Colonic mucosa (tissue), 4 donors: ENCODE results near the gene SRRD. TPM values are rescaled to one million over a fixed set of nuclear protein-coding genes. Genes with fewer than 3 reads are reported as not detected.

ENCODE experiments used
- DNase-seq: peaks from one replicate; pipeline ENCODE4 v3.0.0-alpha.2; 2020
- H3K27ac ChIP-seq: fragments of 200-600 bp; one replicate; pipeline ENCODE4 v1.8.0; 2021
- H3K27me3 ChIP-seq: fragments of 200-600 bp; one replicate; pipeline ENCODE4 v1.8.0; 2021
- H3K36me3 ChIP-seq: fragments of 200-600 bp; one replicate; pipeline ENCODE4 v1.8.0; 2021
- H3K4me1 ChIP-seq: fragments of 200-600 bp; one replicate; pipeline ENCODE4 v1.8.0; 2021; ENCODE audit warnings: mild to moderate bottlenecking
- H3K4me3 ChIP-seq: fragments of 200-600 bp; one replicate; pipeline ENCODE4 v1.8.0; 2021
- H3K9ac ChIP-seq, 2 donors: one replicate each; pipeline ENCODE4 v1.7.0; 2013; ENCODE audit warnings: control low read depth in 2 of 2, low read depth in 2 of 2, low read length in 2 of 2
- H3K9me3 ChIP-seq: fragments of 200-600 bp; one replicate; pipeline ENCODE4 v1.8.0; 2021
- intact Hi-C: fragments of 100-400 bp; cut with DNase I; formaldehyde crosslinking; loops from one replicate; pipeline ENCODE4 v1.14.1; 2022
- total RNA-seq, 2 donors: library from RNA; stranded (reverse); fragmentation: NEBNext Ultra II Directional in 1 of 2; extraction: Animal tissue kit (Norgen Biotek cat#: 25700) in 1 of 2; gene quantifications; one replicate each; pipeline ENCODE4 v1.2.1, GENCODE V29; 2021
- TF ChIP-seq, protein P1 (sequence below): fragments of 200-600 bp; IDR thresholded peaks from one replicate; pipeline ENCODE4 v1.8.0; 2022; ENCODE audit warnings: antibody characterized with exemption, mild to moderate bottlenecking
- donor health status: healthy.
- donor health status: DM: no; HTN: no; CAD: no.
- donor health status: DM: no; HTN: no; CAD: no.

SRRD gene
- total RNA-seq, 2 donors from 2014 or later: 11.8 to 16.4 TPM

DNA sequence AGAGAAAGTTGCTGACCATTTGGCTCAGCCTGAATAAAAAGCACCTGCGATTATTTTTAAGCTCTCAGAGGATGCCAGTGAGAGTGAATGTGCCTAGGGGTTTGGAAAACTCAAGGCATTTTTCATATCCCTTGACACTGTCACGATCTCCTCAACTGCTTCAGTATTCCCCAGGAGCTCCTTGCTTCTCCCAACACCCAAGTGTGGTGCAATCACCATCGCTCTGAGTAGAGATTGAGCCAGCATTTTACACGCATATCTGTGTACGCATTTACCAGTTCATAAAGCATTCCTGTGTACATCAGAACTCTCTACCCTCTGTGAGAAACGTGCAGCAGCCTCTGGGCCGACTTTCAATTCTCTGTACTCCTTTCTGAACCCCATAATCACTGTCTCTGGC, 1.3 kb downstream of the SRRD start:
- intact Hi-C loops: no loop called here
- no peak overlapping the region for H3K9ac ChIP-seq
- no peak for DNase-seq

GRCh38 chr22:26485806-26486390, 2.2 kb downstream of the SRRD start:
- TF ChIP-seq, protein P1, sequence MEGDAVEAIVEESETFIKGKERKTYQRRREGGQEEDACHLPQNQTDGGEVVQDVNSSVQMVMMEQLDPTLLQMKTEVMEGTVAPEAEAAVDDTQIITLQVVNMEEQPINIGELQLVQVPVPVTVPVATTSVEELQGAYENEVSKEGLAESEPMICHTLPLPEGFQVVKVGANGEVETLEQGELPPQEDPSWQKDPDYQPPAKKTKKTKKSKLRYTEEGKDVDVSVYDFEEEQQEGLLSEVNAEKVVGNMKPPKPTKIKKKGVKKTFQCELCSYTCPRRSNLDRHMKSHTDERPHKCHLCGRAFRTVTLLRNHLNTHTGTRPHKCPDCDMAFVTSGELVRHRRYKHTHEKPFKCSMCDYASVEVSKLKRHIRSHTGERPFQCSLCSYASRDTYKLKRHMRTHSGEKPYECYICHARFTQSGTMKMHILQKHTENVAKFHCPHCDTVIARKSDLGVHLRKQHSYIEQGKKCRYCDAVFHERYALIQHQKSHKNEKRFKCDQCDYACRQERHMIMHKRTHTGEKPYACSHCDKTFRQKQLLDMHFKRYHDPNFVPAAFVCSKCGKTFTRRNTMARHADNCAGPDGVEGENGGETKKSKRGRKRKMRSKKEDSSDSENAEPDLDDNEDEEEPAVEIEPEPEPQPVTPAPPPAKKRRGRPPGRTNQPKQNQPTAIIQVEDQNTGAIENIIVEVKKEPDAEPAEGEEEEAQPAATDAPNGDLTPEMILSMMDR: no peak
- no peak overlapping the region for H3K27ac ChIP-seq
- H3K36me3 ChIP-seq: no peaks in the 10 kb centered on the region
- H3K4me1 ChIP-seq: peaks cover 7% of the 10 kb centered on the region
- H3K4me3 ChIP-seq: no peak overlapping the region
- H3K27me3 ChIP-seq: no peaks in the 10 kb centered on the region
- no peaks in the 10 kb centered on the region for H3K9me3 ChIP-seq
- DNase-seq: no peak
- intact Hi-C loops: no loop called here
- no peak overlapping the region for H3K9ac ChIP-seq

More for the DNA sequence above, 1.3 kb downstream of the SRRD start:
- peaks cover 9% of the 10 kb centered on the region for H3K4me1 ChIP-seq
- H3K27me3 ChIP-seq: no peaks in the 10 kb centered on the region
- H3K27ac ChIP-seq: no peak overlapping the region
- no peaks in the 10 kb centered on the region for H3K36me3 ChIP-seq
- no peak overlapping the region for H3K4me3 ChIP-seq
- no peaks in the 10 kb centered on the region for H3K9me3 ChIP-seq
- TF ChIP-seq, protein P1: no peak

GRCh38 chr22:26486394-26486793, 2.7 kb downstream of the SRRD start:
- Histone ChIP-seq H3K4me1 (peaks cover 2% of the 10 kb centered on the region), H3K4me3 (no peak overlapping the region), H3K9ac (no peak overlapping the region), H3K27me3 (no peaks in the 10 kb centered on the region), H3K27ac (no peak overlapping the region), H3K9me3 (no peaks in the 10 kb centered on the region), H3K36me3 (no peaks in the 10 kb centered on the region)
- TF ChIP-seq, protein P1: no peak
- intact Hi-C loops: no loop called here
- no peak for DNase-seq

GRCh38 chr22:26487996-26488395, 4.3 kb downstream of the SRRD start:
- peaks cover 9% of the 10 kb centered on the region for H3K36me3 ChIP-seq
- intact Hi-C loops: no loop called here
- H3K4me3 ChIP-seq: no peak overlapping the region
- TF ChIP-seq, protein P1: no peak
- no peaks in the 10 kb centered on the region for H3K27me3 ChIP-seq
- H3K4me1 ChIP-seq: no peaks in the 10 kb centered on the region
- H3K9me3 ChIP-seq: no peaks in the 10 kb centered on the region
- DNase-seq: no peak
- H3K27ac ChIP-seq: no peak overlapping the region
- H3K9ac ChIP-seq: no peak overlapping the region

GRCh38 chr22:26489447-26490036, 5.9 kb downstream of the SRRD start:
- H3K27me3 ChIP-seq: no peaks in the 10 kb centered on the region
- no peak overlapping the region for H3K9ac ChIP-seq
- H3K27ac ChIP-seq: no peak overlapping the region
- H3K4me3 ChIP-seq: no peak overlapping the region
- no peaks in the 10 kb centered on the region for H3K9me3 ChIP-seq
- no peaks in the 10 kb centered on the region for H3K4me1 ChIP-seq
- intact Hi-C loops: no loop called here
- H3K36me3 ChIP-seq: peaks cover 9% of the 10 kb centered on the region
- TF ChIP-seq, protein P1: no peak
- no peak for DNase-seq
